ENCODE results near the gene OBP2A. TPM values are rescaled to one million over a fixed set of nuclear protein-coding genes. Genes with fewer than 3 reads are reported as not detected.

OBP2A gene
- total and polyA plus RNA-seq, 10 of the 15 experiments (the other 5 are each of a cell fraction or from before 2014, with no cell fraction given) = not detected

- TF ChIP-seq EZH2 (IDR thresholded peaks at IDR 0.05; ENCODE audit: borderline replicate concordance, control insufficient read depth, low read depth, low read length) (no peak), USF2 (IDR thresholded peaks at IDR 0.05; ENCODE audit: borderline replicate concordance, low read depth, low read length) (no peak), PRDM15 (CRISPR knock-in tag; IDR thresholded peaks at IDR 0.05) (no peak), MEF2B (IDR thresholded peaks at IDR 0.05; ENCODE audit: partially characterized antibody, poor library complexity, severe bottlenecking) (no peak), ZSCAN29 (IDR thresholded peaks at IDR 0.05) (no peak), STAT1 (conservative IDR thresholded peaks at IDR 0.05) (no peak), CHD1 (IDR thresholded peaks at IDR 0.05; ENCODE audit: low read depth, low read length) (no peak)
Measured at GRCh38 chr9:135522137-135522877, 23.6 kb upstream of the OBP2A start (continued).

GRCh38 chr9:135522931-135523330 lies 23.0 kb upstream of the OBP2A start:
- SMC1A ChIA-PET (ENCODE audit: uncharacterized antibody, unreplicated experiment) = no interaction called here
- H3K4me1 ChIP-seq (ENCODE audit: control insufficient read depth, insufficient read depth, low read length) = no peaks in the 10 kb centered on the region
- H2AFZ ChIP-seq (ENCODE audit: control insufficient read depth, low read depth, low read length) = no peak overlapping the region
- POLR2A ChIA-PET = no interaction called here
- BruUV-seq (replicated peaks) = no TSS peak
- DNase-seq (ENCODE audit: low read depth, low spot score) (no peak), ATAC-seq (no peak), FAIRE-seq (no peak)
- H3K4me3 ChIP-seq = no peak overlapping the region
- no peak overlapping the region for H3K9ac ChIP-seq (ENCODE audit: control insufficient read depth, insufficient read depth, low read length)
- CTCF ChIA-PET = no interaction called here
- in situ Hi-C loops (cut with MboI) = no loop called here
- no peaks in the 10 kb centered on the region for H3K79me2 ChIP-seq (ENCODE audit: control insufficient read depth, insufficient read depth, low read length)
- no peaks in the 10 kb centered on the region for H3K27me3 ChIP-seq (replicated peaks in 1 of 2; ENCODE audit: control insufficient read depth in 2 of 2, insufficient read depth in 2 of 2, low read length in 1 of 2)
- 27% methylated on average over 17 of the region's 17 CpGs for WGBS (ENCODE audit: insufficient coverage, insufficient replicate concordance, low lambda C conversion rate, missing lambda C conversion rate)
- H3K36me3 ChIP-seq (ENCODE audit: control insufficient read depth in 2 of 2, insufficient read depth in 2 of 2, low read length in 1 of 2) = no peaks in the 10 kb centered on the region
- intact Hi-C loops (cut with micrococcal nuclease; ENCODE audit: unreplicated experiment) = no loop called here
- no peaks in the 10 kb centered on the region for H4K20me1 ChIP-seq (ENCODE audit: control insufficient read depth, insufficient read depth)
- RAD21 ChIA-PET (ENCODE audit: unreplicated experiment) = no interaction called here
- H3K27ac ChIP-seq (ENCODE audit: control insufficient read depth, insufficient read depth) = no peak overlapping the region
- H3K9me3 ChIP-seq (replicated peaks; ENCODE audit: control insufficient read depth, insufficient read depth, low read length) = no peaks in the 10 kb centered on the region
- H3K4me2 ChIP-seq (ENCODE audit: control insufficient read depth, insufficient read depth) = no peak overlapping the region
- TF ChIP-seq EGR1 (IDR thresholded peaks at IDR 0.05; ENCODE audit: borderline replicate concordance in 1 of 2, low read depth in 2 of 2, low read length in 2 of 2) = no peak
- TF ChIP-seq SKIL (IDR thresholded peaks at IDR 0.05; ENCODE audit: low read depth, poor library complexity, severe bottlenecking) = no peak
- TF ChIP-seq EP300 (IDR thresholded peaks at IDR 0.05; ENCODE audit: borderline replicate concordance in 1 of 2, control insufficient read depth in 1 of 2, low read depth in 2 of 2, low read length in 2 of 2) = no peak
- TF ChIP-seq ESRRA (IDR thresholded peaks at IDR 0.05; ENCODE audit: low read length) = no peak
- TF ChIP-seq MLLT1 (IDR thresholded peaks at IDR 0.05) = no peak
- no peak for TF ChIP-seq CREB1 (IDR thresholded peaks at IDR 0.05; ENCODE audit: low read depth)

All from GM12878 (cell line).